HEK293 (cell line): ENCODE measurements around the gene ELMO1.

Experiments used
- CTCF ChIA-PET: fragments of 350-600 bp; formaldehyde crosslinking; extraction: SDS; loops from one replicate; lab custom pipeline; 2021; ENCODE audit warnings: antibody characterized with exemption; lab: Yijun Ruan, JAX
- POLR2A ChIA-PET: fragments of 300-600 bp; formaldehyde crosslinking; extraction: SDS; loops from one replicate; lab custom pipeline; 2020; ENCODE audit warnings: antibody characterized with exemption, inconsistent platforms; lab: Yijun Ruan, JAX
- H3K27ac ChIP-seq: fragments of 200-500 bp; sonication (Bioruptor generic); 2 replicates; pipeline ENCODE4 v1.5.1; 2014; ENCODE audit warnings: low read depth, low read length, control low read depth, inconsistent platforms; ENCODE audit errors: extremely low read depth
- H3K36me3 ChIP-seq, 2 experiments: fragments of 200-500 bp in 1 of 2; sonication (Bioruptor generic) in 1 of 2; 1 replicate in 1 of 2; 2 replicates in 1 of 2; pipeline ENCODE4 v1.5.1; 2014 to 2017; ENCODE audit warnings: inconsistent platforms in 2 of 2, low read length in 2 of 2; ENCODE audit not compliant: control insufficient read depth in 2 of 2, insufficient read depth in 1 of 2
- H3K4me1 ChIP-seq: fragments of 200-500 bp; sonication (Bioruptor generic); 2 replicates; pipeline ENCODE4 v1.5.1; 2014; ENCODE audit warnings: mild to moderate bottlenecking, low read length, inconsistent platforms; ENCODE audit not compliant: control insufficient read depth, insufficient read depth
- H3K4me3 ChIP-seq: 2 replicates; pipeline ENCODE4 v1.5.1; 2011; ENCODE audit warnings: low read depth, mild to moderate bottlenecking, control low read depth, low read length, moderate library complexity
- H3K9me3 ChIP-seq: fragments of 200-500 bp; sonication (Bioruptor generic); 2 replicates; pipeline ENCODE4 v1.5.1; 2014; ENCODE audit warnings: low read depth, low read length, inconsistent platforms; ENCODE audit not compliant: control insufficient read depth, insufficient read depth
- EGR2 ChIP-seq: fragments of 450-650 bp; formaldehyde crosslinking; IDR thresholded peaks from 2 replicates; pipeline ENCODE4 v1.5.1; 2016; ENCODE audit warnings: low read depth, missing biosample characterization, missing genetic modification characterization
- GLIS1 ChIP-seq: fragments of 450-650 bp; formaldehyde crosslinking; IDR thresholded peaks from 2 replicates; pipeline ENCODE4 v1.5.1; 2016; ENCODE audit warnings: missing biosample characterization, missing genetic modification characterization
- ZBTB20 ChIP-seq: fragments of 450-650 bp; formaldehyde crosslinking; IDR thresholded peaks from 2 replicates; pipeline ENCODE4 v1.5.1; 2016; ENCODE audit warnings: missing biosample characterization, missing genetic modification characterization
- ZNF140 ChIP-seq: fragments of 450-650 bp; formaldehyde crosslinking; IDR thresholded peaks from 2 replicates; pipeline ENCODE4 v1.5.1; 2016; ENCODE audit warnings: missing biosample characterization, missing genetic modification characterization
- ZNF16 ChIP-seq: fragments of 450-650 bp; formaldehyde crosslinking; IDR thresholded peaks from 2 replicates; pipeline ENCODE4 v1.5.1; 2016; ENCODE audit warnings: low read depth, missing biosample characterization, missing genetic modification characterization
- ZNF23 ChIP-seq: fragments of 450-650 bp; formaldehyde crosslinking; IDR thresholded peaks from 2 replicates; pipeline ENCODE4 v1.5.1; 2016; ENCODE audit warnings: missing biosample characterization, missing genetic modification characterization, borderline replicate concordance
- ZNF433 ChIP-seq: fragments of 450-650 bp; formaldehyde crosslinking; IDR thresholded peaks from 2 replicates; pipeline ENCODE4 v1.5.1; 2016; ENCODE audit warnings: missing biosample characterization, missing genetic modification characterization, low read depth
- ZNF549 ChIP-seq: fragments of 450-650 bp; IDR thresholded peaks from 2 replicates; pipeline ENCODE4 v1.5.1; 2018; ENCODE audit warnings: missing biosample characterization, missing genetic modification characterization, mild to moderate bottlenecking, inconsistent platforms, moderate library complexity
- ZNF623 ChIP-seq: fragments of 450-650 bp; formaldehyde crosslinking; IDR thresholded peaks from 2 replicates; pipeline ENCODE4 v1.5.1; 2016; ENCODE audit warnings: missing biosample characterization, missing genetic modification characterization
- ZNF701 ChIP-seq: fragments of 450-650 bp; formaldehyde crosslinking; IDR thresholded peaks from 2 replicates; pipeline ENCODE4 v1.5.1; 2016; ENCODE audit warnings: missing biosample characterization, missing genetic modification characterization
- ZXDB ChIP-seq: fragments of 450-650 bp; formaldehyde crosslinking; IDR thresholded peaks from 2 replicates; pipeline ENCODE4 v1.5.1; 2016; ENCODE audit warnings: missing biosample characterization, missing genetic modification characterization
- TF ChIP-seq, protein P1 (sequence below): IDR thresholded peaks from 2 replicates; pipeline ENCODE4 v1.6.1; 2011; ENCODE audit warnings: mild to moderate bottlenecking, low read depth, low read length, borderline replicate concordance
- TF ChIP-seq, protein P2 (sequence below): fragments of 450-650 bp; formaldehyde crosslinking; IDR thresholded peaks from 2 replicates; pipeline ENCODE4 v1.5.1; 2016; ENCODE audit warnings: missing biosample characterization, missing genetic modification characterization
- TF ChIP-seq, protein P3 (sequence below): fragments of 450-650 bp; formaldehyde crosslinking; IDR thresholded peaks from 2 replicates; pipeline ENCODE4 v1.5.1; 2016; ENCODE audit warnings: missing biosample characterization, missing genetic modification characterization, borderline replicate concordance
- TF ChIP-seq, protein P4 (sequence below): fragments of 450-650 bp; formaldehyde crosslinking; IDR thresholded peaks from 2 replicates; pipeline ENCODE4 v1.5.1; 2017; ENCODE audit warnings: missing biosample characterization, mild to moderate bottlenecking, missing genetic modification characterization, moderate library complexity

Gene ELMO1

DNA sequence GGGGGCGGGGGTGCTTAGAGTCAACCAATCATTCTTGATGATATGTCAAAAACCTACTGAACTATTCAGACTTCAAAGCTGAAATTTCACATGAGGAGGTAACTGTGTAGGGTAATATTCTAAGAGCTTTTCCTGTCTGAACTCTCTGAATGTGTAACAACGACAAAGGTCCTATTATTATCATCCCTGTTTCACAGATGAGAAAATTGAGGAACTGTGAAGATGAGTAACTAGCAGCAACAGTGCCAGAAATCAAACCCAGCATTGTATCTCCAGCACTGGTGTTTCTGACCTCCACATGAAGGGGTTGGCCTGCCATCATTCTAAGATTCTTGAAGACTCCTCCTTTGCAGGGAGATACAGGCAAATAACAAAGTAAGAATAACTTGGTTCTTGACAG, 429.7 kb downstream of the ELMO1 start (continued):
- TF ChIP-seq, protein P1, sequence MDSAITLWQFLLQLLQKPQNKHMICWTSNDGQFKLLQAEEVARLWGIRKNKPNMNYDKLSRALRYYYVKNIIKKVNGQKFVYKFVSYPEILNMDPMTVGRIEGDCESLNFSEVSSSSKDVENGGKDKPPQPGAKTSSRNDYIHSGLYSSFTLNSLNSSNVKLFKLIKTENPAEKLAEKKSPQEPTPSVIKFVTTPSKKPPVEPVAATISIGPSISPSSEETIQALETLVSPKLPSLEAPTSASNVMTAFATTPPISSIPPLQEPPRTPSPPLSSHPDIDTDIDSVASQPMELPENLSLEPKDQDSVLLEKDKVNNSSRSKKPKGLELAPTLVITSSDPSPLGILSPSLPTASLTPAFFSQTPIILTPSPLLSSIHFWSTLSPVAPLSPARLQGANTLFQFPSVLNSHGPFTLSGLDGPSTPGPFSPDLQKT: no peak

DNA sequence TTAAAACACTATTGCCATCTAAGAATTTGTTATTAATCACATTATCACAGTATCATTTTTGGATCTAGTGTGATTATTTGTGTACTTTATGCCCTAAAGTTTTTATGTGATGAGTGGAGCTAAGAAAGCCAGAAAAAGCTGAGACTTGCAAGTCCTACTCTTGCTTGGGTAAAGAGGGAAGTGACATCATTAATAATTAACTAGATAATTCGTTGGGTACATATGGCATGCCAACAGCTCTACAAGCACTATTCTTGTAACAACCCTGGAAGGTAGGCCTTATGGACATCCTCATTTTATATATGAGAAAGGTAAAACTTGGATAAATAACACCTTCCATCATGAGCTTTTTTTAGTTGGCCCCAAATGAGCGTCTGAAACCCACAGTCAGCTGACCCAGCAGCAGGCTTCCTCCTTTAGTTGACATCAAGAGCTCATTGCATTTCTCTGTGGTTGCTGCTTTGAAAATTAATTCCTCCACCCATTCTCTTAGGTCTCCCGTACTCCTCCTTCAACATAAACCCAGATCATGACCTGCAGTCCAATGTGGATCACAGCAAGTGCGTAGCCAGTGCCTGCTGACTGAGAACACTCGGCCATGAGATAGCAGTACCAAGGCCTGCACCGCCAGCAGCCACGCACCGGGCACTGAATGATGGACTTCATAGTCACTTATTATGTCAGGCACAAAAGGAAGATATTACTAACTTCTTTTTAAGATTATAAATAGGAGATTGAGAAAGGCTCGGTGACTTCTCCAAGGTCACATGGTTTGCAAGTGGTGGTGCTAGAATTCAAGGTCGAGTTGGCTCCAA, 432.4 kb downstream of the ELMO1 start:
- Histone ChIP-seq H3K4me1 (no peaks in the 10 kb centered on the region), H3K27ac (no peak overlapping the region), H3K36me3 (no peaks in the 10 kb centered on the region), H3K4me3 (no peak overlapping the region), H3K9me3 (no peaks in the 10 kb centered on the region)
- ChIA-PET POLR2A (no interaction called here), CTCF (interaction anchor here (0.6 to 2.1 kb wide), 5 partner anchors 24 to 1395 kb away, joined by 3 to 5 read pairs (median 4); no protein-coding TSS in a partner anchor)
- TF ChIP-seq ZNF23 (tag by site-specific recombination) (no peak), ZXDB (tag by site-specific recombination) (no peak), ZBTB20 (tag by site-specific recombination) (no peak), EGR2 (no peak), ZNF140 (tag by site-specific recombination) (no peak), ZNF623 (tag by site-specific recombination) (no peak), ZNF549 (tag by site-specific recombination) (no peak), GLIS1 (tag by site-specific recombination) (no peak), ZNF16 (tag by site-specific recombination) (no peak), ZNF433 (tag by site-specific recombination) (no peak), ZNF701 (tag by site-specific recombination) (no peak)
- TF ChIP-seq, protein P2, sequence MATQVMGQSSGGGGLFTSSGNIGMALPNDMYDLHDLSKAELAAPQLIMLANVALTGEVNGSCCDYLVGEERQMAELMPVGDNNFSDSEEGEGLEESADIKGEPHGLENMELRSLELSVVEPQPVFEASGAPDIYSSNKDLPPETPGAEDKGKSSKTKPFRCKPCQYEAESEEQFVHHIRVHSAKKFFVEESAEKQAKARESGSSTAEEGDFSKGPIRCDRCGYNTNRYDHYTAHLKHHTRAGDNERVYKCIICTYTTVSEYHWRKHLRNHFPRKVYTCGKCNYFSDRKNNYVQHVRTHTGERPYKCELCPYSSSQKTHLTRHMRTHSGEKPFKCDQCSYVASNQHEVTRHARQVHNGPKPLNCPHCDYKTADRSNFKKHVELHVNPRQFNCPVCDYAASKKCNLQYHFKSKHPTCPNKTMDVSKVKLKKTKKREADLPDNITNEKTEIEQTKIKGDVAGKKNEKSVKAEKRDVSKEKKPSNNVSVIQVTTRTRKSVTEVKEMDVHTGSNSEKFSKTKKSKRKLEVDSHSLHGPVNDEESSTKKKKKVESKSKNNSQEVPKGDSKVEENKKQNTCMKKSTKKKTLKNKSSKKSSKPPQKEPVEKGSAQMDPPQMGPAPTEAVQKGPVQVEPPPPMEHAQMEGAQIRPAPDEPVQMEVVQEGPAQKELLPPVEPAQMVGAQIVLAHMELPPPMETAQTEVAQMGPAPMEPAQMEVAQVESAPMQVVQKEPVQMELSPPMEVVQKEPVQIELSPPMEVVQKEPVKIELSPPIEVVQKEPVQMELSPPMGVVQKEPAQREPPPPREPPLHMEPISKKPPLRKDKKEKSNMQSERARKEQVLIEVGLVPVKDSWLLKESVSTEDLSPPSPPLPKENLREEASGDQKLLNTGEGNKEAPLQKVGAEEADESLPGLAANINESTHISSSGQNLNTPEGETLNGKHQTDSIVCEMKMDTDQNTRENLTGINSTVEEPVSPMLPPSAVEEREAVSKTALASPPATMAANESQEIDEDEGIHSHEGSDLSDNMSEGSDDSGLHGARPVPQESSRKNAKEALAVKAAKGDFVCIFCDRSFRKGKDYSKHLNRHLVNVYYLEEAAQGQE (tag by site-specific recombination): no peak
- TF ChIP-seq, protein P3, sequence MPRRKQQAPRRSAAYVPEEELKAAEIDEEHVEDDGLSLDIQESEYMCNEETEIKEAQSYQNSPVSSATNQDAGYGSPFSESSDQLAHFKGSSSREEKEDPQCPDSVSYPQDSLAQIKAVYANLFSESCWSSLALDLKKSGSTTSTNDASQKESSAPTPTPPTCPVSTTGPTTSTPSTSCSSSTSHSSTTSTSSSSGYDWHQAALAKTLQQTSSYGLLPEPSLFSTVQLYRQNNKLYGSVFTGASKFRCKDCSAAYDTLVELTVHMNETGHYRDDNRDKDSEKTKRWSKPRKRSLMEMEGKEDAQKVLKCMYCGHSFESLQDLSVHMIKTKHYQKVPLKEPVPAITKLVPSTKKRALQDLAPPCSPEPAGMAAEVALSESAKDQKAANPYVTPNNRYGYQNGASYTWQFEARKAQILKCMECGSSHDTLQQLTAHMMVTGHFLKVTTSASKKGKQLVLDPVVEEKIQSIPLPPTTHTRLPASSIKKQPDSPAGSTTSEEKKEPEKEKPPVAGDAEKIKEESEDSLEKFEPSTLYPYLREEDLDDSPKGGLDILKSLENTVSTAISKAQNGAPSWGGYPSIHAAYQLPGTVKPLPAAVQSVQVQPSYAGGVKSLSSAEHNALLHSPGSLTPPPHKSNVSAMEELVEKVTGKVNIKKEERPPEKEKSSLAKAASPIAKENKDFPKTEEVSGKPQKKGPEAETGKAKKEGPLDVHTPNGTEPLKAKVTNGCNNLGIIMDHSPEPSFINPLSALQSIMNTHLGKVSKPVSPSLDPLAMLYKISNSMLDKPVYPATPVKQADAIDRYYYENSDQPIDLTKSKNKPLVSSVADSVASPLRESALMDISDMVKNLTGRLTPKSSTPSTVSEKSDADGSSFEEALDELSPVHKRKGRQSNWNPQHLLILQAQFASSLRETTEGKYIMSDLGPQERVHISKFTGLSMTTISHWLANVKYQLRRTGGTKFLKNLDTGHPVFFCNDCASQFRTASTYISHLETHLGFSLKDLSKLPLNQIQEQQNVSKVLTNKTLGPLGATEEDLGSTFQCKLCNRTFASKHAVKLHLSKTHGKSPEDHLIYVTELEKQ (tag by site-specific recombination): no peak
- TF ChIP-seq, protein P4, sequence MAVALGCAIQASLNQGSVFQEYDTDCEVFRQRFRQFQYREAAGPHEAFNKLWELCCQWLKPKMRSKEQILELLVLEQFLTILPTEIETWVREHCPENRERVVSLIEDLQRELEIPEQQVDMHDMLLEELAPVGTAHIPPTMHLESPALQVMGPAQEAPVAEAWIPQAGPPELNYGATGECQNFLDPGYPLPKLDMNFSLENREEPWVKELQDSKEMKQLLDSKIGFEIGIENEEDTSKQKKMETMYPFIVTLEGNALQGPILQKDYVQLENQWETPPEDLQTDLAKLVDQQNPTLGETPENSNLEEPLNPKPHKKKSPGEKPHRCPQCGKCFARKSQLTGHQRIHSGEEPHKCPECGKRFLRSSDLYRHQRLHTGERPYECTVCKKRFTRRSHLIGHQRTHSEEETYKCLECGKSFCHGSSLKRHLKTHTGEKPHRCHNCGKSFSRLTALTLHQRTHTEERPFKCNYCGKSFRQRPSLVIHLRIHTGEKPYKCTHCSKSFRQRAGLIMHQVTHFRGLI (tag by site-specific recombination): no peak
- TF ChIP-seq, protein P1: no peak
